ENCODE data around the gene HMMR. TPM values are rescaled to one million over a fixed set of nuclear protein-coding genes. Genes with fewer than 3 reads are reported as not detected.

The HMMR gene
- total and polyA plus RNA-seq, 2 experiments from 2014 or later: 77.9 to 163 TPM

GRCh38 chr5:163489745-163490075, 29.3 kb downstream of the HMMR start:
- Histone ChIP-seq H4K20me1 (replicated peaks; ENCODE audit: insufficient read depth) (no peaks in the 10 kb centered on the region), H2AFZ (no peak overlapping the region), H3K4me2 (no peak overlapping the region), H3K4me3 (no peak overlapping the region), H3K36me3 (ENCODE audit: insufficient read depth) (peaks cover 53% of the 10 kb centered on the region), H3K9me2 (ENCODE audit: insufficient read depth) (no peaks in the 10 kb centered on the region), H3F3A (replicated peaks; ENCODE audit: low read depth) (no peaks in the 10 kb centered on the region), H3K4me1 (ENCODE audit: insufficient read depth) (0 out of 2 replicates have a peak, but pooled peaks cover 5% of the 10 kb centered on the region), H3K27me3 (ENCODE audit: insufficient read depth) (no peaks in the 10 kb centered on the region), H3K79me2 (replicated peaks; ENCODE audit: insufficient read depth) (no peaks in the 10 kb centered on the region; the same call in 1 of the 2 replicates), H3K27ac (ENCODE audit: low read depth) (no peak overlapping the region)
- ATAC-seq (no peak), DNase-seq (ENCODE audit: low spot score) (no peak)
- Mint-ChIP-seq H3K4me3 (no peak overlapping the region), H3K27ac (no peak overlapping the region), H3K4me1 (peaks cover 3% of the 10 kb centered on the region; the same call in 1 of the 3 replicates), H3K36me3 (ENCODE audit: low read depth) (peaks cover 79% of the 10 kb centered on the region), H3K9me3 (peaks cover 23% of the 10 kb centered on the region), H3K27me3 (ENCODE audit: insufficient read depth, low read depth, poor library complexity) (no peaks in the 10 kb centered on the region)
- TF ChIP-seq ZNF462 (CRISPR knock-in tag; IDR thresholded peaks at IDR 0.05): no peak
- TF ChIP-seq, protein P1, sequence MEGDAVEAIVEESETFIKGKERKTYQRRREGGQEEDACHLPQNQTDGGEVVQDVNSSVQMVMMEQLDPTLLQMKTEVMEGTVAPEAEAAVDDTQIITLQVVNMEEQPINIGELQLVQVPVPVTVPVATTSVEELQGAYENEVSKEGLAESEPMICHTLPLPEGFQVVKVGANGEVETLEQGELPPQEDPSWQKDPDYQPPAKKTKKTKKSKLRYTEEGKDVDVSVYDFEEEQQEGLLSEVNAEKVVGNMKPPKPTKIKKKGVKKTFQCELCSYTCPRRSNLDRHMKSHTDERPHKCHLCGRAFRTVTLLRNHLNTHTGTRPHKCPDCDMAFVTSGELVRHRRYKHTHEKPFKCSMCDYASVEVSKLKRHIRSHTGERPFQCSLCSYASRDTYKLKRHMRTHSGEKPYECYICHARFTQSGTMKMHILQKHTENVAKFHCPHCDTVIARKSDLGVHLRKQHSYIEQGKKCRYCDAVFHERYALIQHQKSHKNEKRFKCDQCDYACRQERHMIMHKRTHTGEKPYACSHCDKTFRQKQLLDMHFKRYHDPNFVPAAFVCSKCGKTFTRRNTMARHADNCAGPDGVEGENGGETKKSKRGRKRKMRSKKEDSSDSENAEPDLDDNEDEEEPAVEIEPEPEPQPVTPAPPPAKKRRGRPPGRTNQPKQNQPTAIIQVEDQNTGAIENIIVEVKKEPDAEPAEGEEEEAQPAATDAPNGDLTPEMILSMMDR (conservative IDR thresholded peaks at IDR 0.05; ENCODE audit: low read depth in 2 of 2): no peak
- TF ChIP-seq EZH2 (IDR thresholded peaks at IDR 0.05; ENCODE audit: low read depth, unreplicated experiment): no peak
- TF ChIP-seq REST (IDR thresholded peaks at IDR 0.05; ENCODE audit: unreplicated experiment): no peak
- no peak for TF ChIP-seq ZNF331 (CRISPR knock-in tag; IDR thresholded peaks at IDR 0.05; ENCODE audit: low read depth)
- TF ChIP-seq, protein P2, sequence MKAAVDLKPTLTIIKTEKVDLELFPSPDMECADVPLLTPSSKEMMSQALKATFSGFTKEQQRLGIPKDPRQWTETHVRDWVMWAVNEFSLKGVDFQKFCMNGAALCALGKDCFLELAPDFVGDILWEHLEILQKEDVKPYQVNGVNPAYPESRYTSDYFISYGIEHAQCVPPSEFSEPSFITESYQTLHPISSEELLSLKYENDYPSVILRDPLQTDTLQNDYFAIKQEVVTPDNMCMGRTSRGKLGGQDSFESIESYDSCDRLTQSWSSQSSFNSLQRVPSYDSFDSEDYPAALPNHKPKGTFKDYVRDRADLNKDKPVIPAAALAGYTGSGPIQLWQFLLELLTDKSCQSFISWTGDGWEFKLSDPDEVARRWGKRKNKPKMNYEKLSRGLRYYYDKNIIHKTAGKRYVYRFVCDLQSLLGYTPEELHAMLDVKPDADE (IDR thresholded peaks at IDR 0.05): no peak
- no peak for TF ChIP-seq STAT1 (IDR thresholded peaks at IDR 0.05; ENCODE audit: unreplicated experiment)
- no peak for TF ChIP-seq POLR2AphosphoS5 (IDR thresholded peaks at IDR 0.05; ENCODE audit: low read depth)
- TF ChIP-seq JUNB (IDR thresholded peaks at IDR 0.05; ENCODE audit: unreplicated experiment): no peak
- no peak for TF ChIP-seq EZH2phosphoT487 (IDR thresholded peaks at IDR 0.05; ENCODE audit: unreplicated experiment)
- no peak for TF ChIP-seq CREB1 (CRISPR knock-in tag; IDR thresholded peaks at IDR 0.05; ENCODE audit: low read depth)

Measured in GM23338 (cell line).